Measurements from ENCODE around the gene SH3GLB2.

- TF ChIP-seq RB1 (IDR thresholded peaks at IDR 0.05; ENCODE audit: borderline replicate concordance) (no peak), RAD21 (IDR thresholded peaks at IDR 0.05; ENCODE audit: insufficient read depth, low read depth, low read length) (no peak), SMC3 (IDR thresholded peaks at IDR 0.05; ENCODE audit: borderline replicate concordance, low read length) (no peak), STAT1 (conservative IDR thresholded peaks at IDR 0.05) (no peak), EZH2 (IDR thresholded peaks at IDR 0.05; ENCODE audit: borderline replicate concordance, control insufficient read depth, low read depth, low read length) (no peak), PRDM15 (CRISPR knock-in tag; IDR thresholded peaks at IDR 0.05) (no peak), POLR2AphosphoS5 (IDR thresholded peaks at IDR 0.05; ENCODE audit: low read length) (no peak), CREB1 (IDR thresholded peaks at IDR 0.05; ENCODE audit: low read depth) (no peak), CTCF (IDR thresholded peaks at IDR 0.05 in 2 of 3, conservative IDR thresholded peaks at IDR 0.05 in 1 of 3; ENCODE audit: control insufficient read depth in 2 of 3, extremely low read depth in 1 of 3, insufficient read depth in 1 of 3, low read depth in 3 of 3, low read length in 3 of 3) (no peak), HDAC2 (IDR thresholded peaks at IDR 0.05) (no peak), SREBF2 (IDR thresholded peaks at IDR 0.05; ENCODE audit: low read length) (no peak), NR2F1 (conservative IDR thresholded peaks at IDR 0.05) (no peak)
These were observed 4.3 kb downstream of the SH3GLB2 start for GRCh38 chr9:129023908-129024233.
